Panc1 (cell line): ENCODE results near the gene USP6NL.

Experiments
- POLR2AphosphoS5 ChIP-seq: IDR thresholded peaks from 2 replicates; pipeline ENCODE4 v1.6.1; 2012; ENCODE audit warnings: mild to moderate bottlenecking, low read depth, low read length, moderate library complexity
- TCF7L2 ChIP-seq: IDR thresholded peaks from 2 replicates; pipeline ENCODE4 v1.6.1; 2011; ENCODE audit warnings: mild to moderate bottlenecking, low read depth, low read length, inconsistent platforms
- TF ChIP-seq, protein P1 (sequence below): fragments of 450-650 bp; IDR thresholded peaks from 2 replicates; pipeline ENCODE4 v1.5.1; 2017; ENCODE audit warnings: mild to moderate bottlenecking

DNA sequence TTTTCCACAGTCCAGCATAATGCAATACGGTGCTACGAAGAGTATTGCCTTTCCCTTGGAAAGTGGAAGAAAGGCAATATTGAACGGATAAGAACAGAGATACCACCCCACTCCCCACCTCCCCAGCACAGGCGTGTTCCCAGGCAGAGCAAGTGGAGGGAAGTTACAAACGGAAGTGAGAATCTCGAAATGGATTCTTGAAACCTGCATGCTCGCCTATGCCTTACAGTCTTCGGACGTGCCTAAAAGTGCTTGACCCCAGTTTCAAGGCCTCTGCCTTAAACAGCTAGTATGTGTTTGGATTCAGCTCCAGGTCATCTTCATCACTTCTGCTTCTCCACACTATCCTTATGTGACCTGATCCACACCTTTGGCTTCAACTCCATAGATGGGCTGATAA is 35.0 kb upstream of the USP6NL start:
- TF ChIP-seq, protein P1, sequence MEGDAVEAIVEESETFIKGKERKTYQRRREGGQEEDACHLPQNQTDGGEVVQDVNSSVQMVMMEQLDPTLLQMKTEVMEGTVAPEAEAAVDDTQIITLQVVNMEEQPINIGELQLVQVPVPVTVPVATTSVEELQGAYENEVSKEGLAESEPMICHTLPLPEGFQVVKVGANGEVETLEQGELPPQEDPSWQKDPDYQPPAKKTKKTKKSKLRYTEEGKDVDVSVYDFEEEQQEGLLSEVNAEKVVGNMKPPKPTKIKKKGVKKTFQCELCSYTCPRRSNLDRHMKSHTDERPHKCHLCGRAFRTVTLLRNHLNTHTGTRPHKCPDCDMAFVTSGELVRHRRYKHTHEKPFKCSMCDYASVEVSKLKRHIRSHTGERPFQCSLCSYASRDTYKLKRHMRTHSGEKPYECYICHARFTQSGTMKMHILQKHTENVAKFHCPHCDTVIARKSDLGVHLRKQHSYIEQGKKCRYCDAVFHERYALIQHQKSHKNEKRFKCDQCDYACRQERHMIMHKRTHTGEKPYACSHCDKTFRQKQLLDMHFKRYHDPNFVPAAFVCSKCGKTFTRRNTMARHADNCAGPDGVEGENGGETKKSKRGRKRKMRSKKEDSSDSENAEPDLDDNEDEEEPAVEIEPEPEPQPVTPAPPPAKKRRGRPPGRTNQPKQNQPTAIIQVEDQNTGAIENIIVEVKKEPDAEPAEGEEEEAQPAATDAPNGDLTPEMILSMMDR, result no peak
- TF ChIP-seq POLR2AphosphoS5 (no peak), TCF7L2 (no peak)
